SU-DHL-6 (cell line): ENCODE results near the gene PLAC1.

Source experiments
- H2AFZ ChIP-seq: fragments of 200-600 bp; sonication (generic); 2 replicates; pipeline ENCODE4 v1.6.1; 2014; ENCODE audit warnings: low read depth, mild to moderate bottlenecking, moderate library complexity, mixed read lengths, antibody characterized with exemption, low read length; ENCODE audit not compliant: severe bottlenecking
- H3F3A ChIP-seq: fragments of 200-600 bp; shearing (Covaris generic); 2 replicates; pipeline ENCODE4 v1.6.0; 2016; ENCODE audit warnings: antibody characterized with exemption, mild to moderate bottlenecking; ENCODE audit not compliant: insufficient read depth
- H3K27ac ChIP-seq: fragments of 200-600 bp; sonication (generic); 2 replicates; pipeline ENCODE4 v1.5.1; 2016; ENCODE audit warnings: low read depth, mild to moderate bottlenecking, low read length, moderate library complexity, mixed read lengths
- H3K27me3 ChIP-seq: fragments of 200-600 bp; sonication (generic), shearing (Covaris generic); 2 replicates; pipeline ENCODE4 v1.6.0; 2014; ENCODE audit warnings: mild to moderate bottlenecking, low read length
- H3K36me3 ChIP-seq: fragments of 200-600 bp; sonication (generic); 2 replicates; pipeline ENCODE4 v1.6.1; 2014; ENCODE audit warnings: mild to moderate bottlenecking, low read length, mixed read lengths
- H3K4me2 ChIP-seq: fragments of 300-600, 200-600 bp; shearing (Covaris generic), sonication (generic); 2 replicates; pipeline ENCODE4 v1.6.0; 2014; ENCODE audit warnings: low read length, low read depth, mild to moderate bottlenecking; ENCODE audit not compliant: poor library complexity, severe bottlenecking
- H3K4me3 ChIP-seq: fragments of 200-600 bp; sonication (generic); 2 replicates; pipeline ENCODE4 v1.5.1; 2014; ENCODE audit warnings: antibody characterized with exemption, low read length, mild to moderate bottlenecking, mixed read lengths; ENCODE audit not compliant: insufficient read depth, poor library complexity, severe bottlenecking
- H3K79me2 ChIP-seq: fragments of 200-600 bp; sonication (generic); 2 replicates; pipeline ENCODE4 v1.6.1; 2014; ENCODE audit warnings: mild to moderate bottlenecking, low read length, moderate library complexity; ENCODE audit not compliant: insufficient read depth
- H3K9ac ChIP-seq: fragments of 200-600 bp; sonication (generic); 2 replicates; pipeline ENCODE4 v1.7.0; 2014; ENCODE audit warnings: mild to moderate bottlenecking, low read length
- H3K9me2 ChIP-seq: fragments of 200-600 bp; sonication (generic); replicated peaks from 2 replicates; pipeline ENCODE4 v1.6.1; 2014; ENCODE audit warnings: low read length; ENCODE audit not compliant: insufficient read depth
- H3K9me3 ChIP-seq: fragments of 200-600 bp; sonication (generic); 2 replicates; pipeline ENCODE4 v1.6.1; 2014; ENCODE audit warnings: low read length, mixed read lengths; ENCODE audit not compliant: insufficient read depth
- H4K20me1 ChIP-seq: fragments of 200-600 bp; sonication (generic); 2 replicates; pipeline ENCODE4 v1.6.1; 2014; ENCODE audit warnings: low read depth, mild to moderate bottlenecking, antibody characterized with exemption, low read length, moderate library complexity, mixed read lengths
- EZH2phosphoT487 ChIP-seq: fragments of 200-600 bp; sonication (generic), shearing (Covaris generic); conservative IDR thresholded peaks from 2 replicates; pipeline ENCODE4 v1.6.1; 2018; ENCODE audit warnings: mild to moderate bottlenecking, antibody characterized with exemption, low read length, moderate library complexity, mixed read lengths
- TF ChIP-seq, protein P1 (sequence below): fragments of 200-600 bp; sonication (generic); IDR thresholded peaks from one replicate; pipeline ENCODE4 v1.5.1; 2017; ENCODE audit warnings: antibody characterized with exemption, mild to moderate bottlenecking, low read length, moderate library complexity; ENCODE audit not compliant: insufficient read depth, poor library complexity, severe bottlenecking

PLAC1 gene

DNA sequence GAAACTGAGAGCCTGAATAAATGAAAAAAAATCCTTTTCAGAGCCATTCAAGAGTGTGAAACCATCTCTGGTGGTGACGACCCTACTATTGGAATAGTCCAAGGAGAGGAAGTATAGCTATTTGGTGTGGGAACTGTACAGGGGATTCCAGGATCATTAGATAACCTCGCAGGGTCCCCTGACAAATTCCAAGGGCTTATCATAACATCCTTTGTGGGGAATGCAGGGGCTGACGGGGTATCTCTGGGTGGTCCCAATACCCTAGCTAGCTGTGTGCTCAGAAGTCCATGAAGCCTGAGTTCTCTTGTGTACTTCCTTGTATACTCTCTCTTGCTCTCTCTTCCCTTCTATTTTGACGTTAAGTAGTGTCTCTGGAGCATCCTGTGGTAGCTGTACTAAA, 13.8 kb upstream of the PLAC1 start:
- no peaks in the 10 kb centered on the region for H3K36me3 ChIP-seq
- no peak overlapping the region for H3K4me2 ChIP-seq
- H3K9ac ChIP-seq = no peak overlapping the region
- no peaks in the 10 kb centered on the region for H4K20me1 ChIP-seq
- H3F3A ChIP-seq = no peaks in the 10 kb centered on the region
- H3K79me2 ChIP-seq = no peaks in the 10 kb centered on the region
- H3K4me3 ChIP-seq = no peak overlapping the region
- no peak overlapping the region for H3K27ac ChIP-seq
- H2AFZ ChIP-seq = no peak overlapping the region
- H3K9me3 ChIP-seq = no peaks in the 10 kb centered on the region
- no peaks in the 10 kb centered on the region for H3K27me3 ChIP-seq
- H3K9me2 ChIP-seq = no peaks in the 10 kb centered on the region
- TF ChIP-seq, protein P1, sequence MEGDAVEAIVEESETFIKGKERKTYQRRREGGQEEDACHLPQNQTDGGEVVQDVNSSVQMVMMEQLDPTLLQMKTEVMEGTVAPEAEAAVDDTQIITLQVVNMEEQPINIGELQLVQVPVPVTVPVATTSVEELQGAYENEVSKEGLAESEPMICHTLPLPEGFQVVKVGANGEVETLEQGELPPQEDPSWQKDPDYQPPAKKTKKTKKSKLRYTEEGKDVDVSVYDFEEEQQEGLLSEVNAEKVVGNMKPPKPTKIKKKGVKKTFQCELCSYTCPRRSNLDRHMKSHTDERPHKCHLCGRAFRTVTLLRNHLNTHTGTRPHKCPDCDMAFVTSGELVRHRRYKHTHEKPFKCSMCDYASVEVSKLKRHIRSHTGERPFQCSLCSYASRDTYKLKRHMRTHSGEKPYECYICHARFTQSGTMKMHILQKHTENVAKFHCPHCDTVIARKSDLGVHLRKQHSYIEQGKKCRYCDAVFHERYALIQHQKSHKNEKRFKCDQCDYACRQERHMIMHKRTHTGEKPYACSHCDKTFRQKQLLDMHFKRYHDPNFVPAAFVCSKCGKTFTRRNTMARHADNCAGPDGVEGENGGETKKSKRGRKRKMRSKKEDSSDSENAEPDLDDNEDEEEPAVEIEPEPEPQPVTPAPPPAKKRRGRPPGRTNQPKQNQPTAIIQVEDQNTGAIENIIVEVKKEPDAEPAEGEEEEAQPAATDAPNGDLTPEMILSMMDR = no peak
- TF ChIP-seq EZH2phosphoT487 = no peak

DNA sequence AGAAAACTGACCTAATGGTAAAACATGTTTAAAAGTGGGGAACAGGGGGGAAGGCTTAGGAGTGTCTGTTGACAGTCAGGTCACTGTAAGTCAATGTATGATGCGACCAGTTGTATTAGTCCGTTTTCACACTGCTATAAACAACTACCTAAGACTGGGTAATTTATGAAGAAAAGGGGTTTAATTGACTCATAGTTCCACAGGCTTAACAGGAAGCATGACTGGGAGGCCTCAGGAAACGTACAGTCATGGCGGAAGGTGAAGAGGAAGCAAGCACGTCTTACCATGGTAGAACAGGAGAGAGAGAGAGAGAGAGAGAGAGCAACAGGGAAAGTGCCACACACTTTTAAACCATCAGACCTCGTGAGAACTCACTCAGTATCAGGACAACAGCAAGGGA, 13.0 kb upstream of the PLAC1 start:
- Histone ChIP-seq H3K9me2 (no peaks in the 10 kb centered on the region), H3K36me3 (no peaks in the 10 kb centered on the region), H4K20me1 (no peaks in the 10 kb centered on the region), H3K79me2 (no peaks in the 10 kb centered on the region), H3K4me2 (no peak overlapping the region), H3K9me3 (no peaks in the 10 kb centered on the region), H3K4me3 (no peak overlapping the region), H3F3A (no peaks in the 10 kb centered on the region), H3K27me3 (no peaks in the 10 kb centered on the region), H2AFZ (no peak overlapping the region), H3K9ac (no peak overlapping the region), H3K27ac (no peak overlapping the region)
- TF ChIP-seq, protein P1 = no peak
- TF ChIP-seq EZH2phosphoT487 = no peak

DNA sequence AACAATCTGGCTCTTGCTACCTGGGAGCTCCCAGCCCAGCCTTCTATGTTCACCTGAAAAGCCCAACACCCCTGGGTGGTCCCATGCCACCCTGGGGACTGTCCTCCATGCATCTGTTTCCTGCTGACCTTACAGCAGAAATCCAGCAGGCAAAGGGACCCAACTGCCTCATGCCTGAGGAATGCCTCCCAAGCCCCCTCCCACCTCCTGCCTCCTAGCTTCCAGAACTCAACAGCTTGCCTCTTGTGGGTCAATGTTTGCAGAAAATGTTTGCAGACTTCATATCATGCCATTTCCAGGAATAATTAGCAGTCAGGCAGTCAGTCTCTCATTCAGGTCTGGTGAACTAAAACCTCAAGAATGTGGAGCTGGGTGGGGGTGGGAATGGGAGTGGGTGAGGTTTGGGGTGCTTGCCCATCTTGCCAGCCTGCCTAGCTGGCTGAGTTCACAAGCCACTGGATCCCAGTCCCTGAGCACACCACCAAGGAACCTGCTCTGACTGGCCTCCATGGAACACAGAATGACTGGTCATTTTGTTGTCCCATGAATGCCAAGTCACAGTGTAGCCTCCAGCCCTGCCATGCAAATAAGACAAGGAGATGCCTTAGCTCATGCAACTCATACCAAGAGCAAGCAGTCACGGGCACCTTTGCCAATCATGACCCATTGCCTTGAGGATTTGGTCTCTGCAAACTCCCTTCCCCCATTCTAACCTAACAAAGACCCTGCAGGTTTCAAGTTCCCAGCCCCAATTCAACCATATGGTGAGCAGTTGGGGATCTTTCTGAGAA, 12.1 kb upstream of the PLAC1 start:
- TF ChIP-seq, protein P1 = no peak
- no peak for TF ChIP-seq EZH2phosphoT487
- Histone ChIP-seq H3K4me3 (no peak overlapping the region), H4K20me1 (no peaks in the 10 kb centered on the region), H3K9me2 (no peaks in the 10 kb centered on the region), H3K4me2 (no peak overlapping the region), H3K9ac (no peak overlapping the region), H3K79me2 (no peaks in the 10 kb centered on the region), H3K27me3 (no peaks in the 10 kb centered on the region), H3F3A (no peaks in the 10 kb centered on the region), H3K9me3 (no peaks in the 10 kb centered on the region), H2AFZ (no peak overlapping the region), H3K36me3 (no peaks in the 10 kb centered on the region), H3K27ac (no peak overlapping the region)
